ENCODE data around the gene POLN. TPM values are rescaled to one million over a fixed set of nuclear protein-coding genes. Genes with fewer than 3 reads are reported as not detected.

Gene POLN
- total RNA-seq, 4 donors from 2014 or later = 4.7 to 7.3 (median 5.1) TPM

GRCh38 chr4:2090642-2091041 lies 151.3 kb downstream of the POLN start:
- TF ChIP-seq CTCF (IDR thresholded peaks at IDR 0.05) = no peak
- ATAC-seq (ENCODE audit: low FRiP score) (no peak), DNase-seq (ENCODE audit: low spot score) (no peak)

- no peak for TF ChIP-seq CTCF (IDR thresholded peaks at IDR 0.05)
- DNase-seq (ENCODE audit: low spot score) = no peak
- no peak for ATAC-seq (ENCODE audit: low FRiP score)
Measured at GRCh38 chr4:2089222-2089621, 152.7 kb downstream of the POLN start.

- DNase-seq (ENCODE audit: low spot score) (no peak), ATAC-seq (ENCODE audit: low FRiP score) (no peak)
- no peak for TF ChIP-seq CTCF (IDR thresholded peaks at IDR 0.05)
Measured at GRCh38 chr4:2087170-2087569, 154.8 kb downstream of the POLN start.

DNA sequence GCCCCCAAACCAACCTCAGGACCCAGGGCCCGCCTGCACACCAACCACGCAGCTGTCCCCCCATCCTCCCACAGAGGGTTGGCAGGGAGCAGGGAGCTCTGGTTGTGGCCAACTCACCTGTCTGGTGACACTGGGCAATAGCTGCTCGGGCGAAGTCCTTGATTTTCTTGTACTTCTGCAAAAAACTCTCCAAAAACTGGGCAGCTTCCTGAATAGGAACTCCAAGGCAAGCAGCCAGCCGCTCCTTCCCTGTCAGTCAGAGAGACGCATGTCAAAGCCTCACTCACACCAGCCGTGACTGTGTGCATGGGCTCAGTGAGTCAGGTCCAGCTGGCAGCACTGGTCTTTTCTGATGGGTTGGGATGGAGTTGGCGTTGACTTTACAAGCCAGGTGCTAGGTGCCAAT lies 156.4 kb downstream of the POLN start:
- TF ChIP-seq CTCF (IDR thresholded peaks at IDR 0.05) = no peak
- ATAC-seq (ENCODE audit: low FRiP score) (no peak), DNase-seq (ENCODE audit: low spot score) (no peak)

DNA sequence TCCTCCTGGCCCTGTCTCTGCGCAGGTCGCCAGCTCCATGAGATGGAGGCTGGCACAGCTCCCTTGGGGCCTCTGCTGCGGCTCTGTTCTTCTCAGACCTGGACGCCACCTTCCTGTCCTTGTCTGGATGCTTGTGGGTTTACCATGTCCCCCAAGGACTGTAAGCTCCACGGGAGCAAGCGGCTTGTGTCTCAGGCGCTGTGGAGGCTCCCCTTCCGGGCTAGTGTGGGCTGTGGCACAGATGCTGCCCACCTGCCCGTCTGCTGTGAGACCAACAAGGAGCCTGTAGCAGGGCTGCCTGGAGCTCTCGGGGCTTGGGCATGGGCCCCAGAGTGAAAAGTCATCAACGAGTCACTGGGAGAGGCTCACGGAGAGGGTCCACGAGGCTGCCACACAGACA lies 157.6 kb downstream of the POLN start:
- no peak for DNase-seq (ENCODE audit: low spot score)
- TF ChIP-seq CTCF (IDR thresholded peaks at IDR 0.05) = no peak
- ATAC-seq (ENCODE audit: low FRiP score) = no peak

- DNase-seq (ENCODE audit: low spot score) = no peak
- TF ChIP-seq CTCF (IDR thresholded peaks at IDR 0.05) = no peak
- no peak for ATAC-seq (ENCODE audit: low FRiP score)
Measured at GRCh38 chr4:2083826-2084160, 158.1 kb downstream of the POLN start.

DNA sequence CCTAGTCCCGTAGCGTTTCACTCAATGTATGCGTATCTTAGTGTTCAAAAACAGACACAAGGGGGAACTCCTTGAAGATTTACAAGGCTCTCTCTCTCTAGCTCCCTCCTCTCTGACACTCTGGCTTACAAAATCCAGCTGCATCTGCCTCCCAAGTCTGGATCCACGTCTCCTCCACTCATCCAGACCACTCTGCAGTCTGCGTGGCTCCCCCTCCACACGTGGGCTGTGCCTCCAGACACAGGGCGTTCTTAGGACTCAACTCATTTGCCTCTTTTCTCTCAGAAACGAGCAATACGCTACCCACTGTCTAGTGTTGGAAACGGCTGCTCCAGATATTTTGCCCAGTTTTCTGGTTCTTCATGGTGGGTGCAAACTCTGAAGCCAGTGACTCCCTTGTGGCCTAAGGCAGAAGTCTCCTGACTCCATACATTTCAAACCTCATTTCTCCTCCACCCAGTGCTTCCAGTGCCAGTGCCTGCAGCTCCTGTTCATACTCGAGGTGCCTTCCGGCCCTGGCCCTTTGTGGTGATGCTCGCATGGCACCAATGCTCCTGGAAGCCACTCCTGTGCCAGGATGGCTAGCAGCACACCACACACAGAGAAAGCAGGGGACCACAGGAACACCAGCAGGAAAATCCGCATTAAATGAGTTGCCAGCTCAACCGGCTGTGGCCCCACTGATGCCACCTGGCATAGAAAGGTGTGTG lies 158.7 kb downstream of the POLN start:
- no peak for TF ChIP-seq CTCF (IDR thresholded peaks at IDR 0.05)
- no peak for DNase-seq (ENCODE audit: low spot score)
- no peak for ATAC-seq (ENCODE audit: low FRiP score)
